C4-2B (cell line): ENCODE data around the gene LRRFIP1.

Experiments used
- ZFX ChIP-seq: fragments of 450-650 bp; IDR thresholded peaks from 2 replicates; pipeline ENCODE4 v1.6.1; 2017
- TF ChIP-seq, protein P1 (sequence below): fragments of 450-650 bp; conservative IDR thresholded peaks from 2 replicates; pipeline ENCODE4 v1.5.1; 2017; ENCODE audit warnings: mild to moderate bottlenecking

GRCh38 chr2:237721458-237721857 lies 94.1 kb downstream of the LRRFIP1 start:
- TF ChIP-seq, protein P1, sequence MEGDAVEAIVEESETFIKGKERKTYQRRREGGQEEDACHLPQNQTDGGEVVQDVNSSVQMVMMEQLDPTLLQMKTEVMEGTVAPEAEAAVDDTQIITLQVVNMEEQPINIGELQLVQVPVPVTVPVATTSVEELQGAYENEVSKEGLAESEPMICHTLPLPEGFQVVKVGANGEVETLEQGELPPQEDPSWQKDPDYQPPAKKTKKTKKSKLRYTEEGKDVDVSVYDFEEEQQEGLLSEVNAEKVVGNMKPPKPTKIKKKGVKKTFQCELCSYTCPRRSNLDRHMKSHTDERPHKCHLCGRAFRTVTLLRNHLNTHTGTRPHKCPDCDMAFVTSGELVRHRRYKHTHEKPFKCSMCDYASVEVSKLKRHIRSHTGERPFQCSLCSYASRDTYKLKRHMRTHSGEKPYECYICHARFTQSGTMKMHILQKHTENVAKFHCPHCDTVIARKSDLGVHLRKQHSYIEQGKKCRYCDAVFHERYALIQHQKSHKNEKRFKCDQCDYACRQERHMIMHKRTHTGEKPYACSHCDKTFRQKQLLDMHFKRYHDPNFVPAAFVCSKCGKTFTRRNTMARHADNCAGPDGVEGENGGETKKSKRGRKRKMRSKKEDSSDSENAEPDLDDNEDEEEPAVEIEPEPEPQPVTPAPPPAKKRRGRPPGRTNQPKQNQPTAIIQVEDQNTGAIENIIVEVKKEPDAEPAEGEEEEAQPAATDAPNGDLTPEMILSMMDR: no peak
- no peak for TF ChIP-seq ZFX
